Ovary (tissue), 3 donors: ENCODE results near the gene SEC16A.

ENCODE experiments used
- EP300 ChIP-seq: sonication (generic); formaldehyde crosslinking; IDR thresholded peaks from one replicate; pipeline ENCODE4 v1.6.1; 2017; ENCODE audit warnings: antibody characterized with exemption
- POLR2A ChIP-seq: fragments of 450-650 bp; IDR thresholded peaks from one replicate; pipeline ENCODE4 v1.6.1; 2017; ENCODE audit warnings: antibody characterized with exemption, mild to moderate bottlenecking, moderate library complexity
- TF ChIP-seq, protein P1 (sequence below), 3 donors: fragments of 450-650 bp in 2 of 3; fragments of 200-600 bp in 1 of 3; IDR thresholded peaks; one replicate each; pipeline versions ENCODE4 v1.5.1 to v1.8.0; 2016 to 2022; ENCODE audit warnings: antibody characterized with exemption in 3 of 3, mild to moderate bottlenecking in 1 of 3
- donor health status: DM: no; HTN: no; CAD: no.

DNA sequence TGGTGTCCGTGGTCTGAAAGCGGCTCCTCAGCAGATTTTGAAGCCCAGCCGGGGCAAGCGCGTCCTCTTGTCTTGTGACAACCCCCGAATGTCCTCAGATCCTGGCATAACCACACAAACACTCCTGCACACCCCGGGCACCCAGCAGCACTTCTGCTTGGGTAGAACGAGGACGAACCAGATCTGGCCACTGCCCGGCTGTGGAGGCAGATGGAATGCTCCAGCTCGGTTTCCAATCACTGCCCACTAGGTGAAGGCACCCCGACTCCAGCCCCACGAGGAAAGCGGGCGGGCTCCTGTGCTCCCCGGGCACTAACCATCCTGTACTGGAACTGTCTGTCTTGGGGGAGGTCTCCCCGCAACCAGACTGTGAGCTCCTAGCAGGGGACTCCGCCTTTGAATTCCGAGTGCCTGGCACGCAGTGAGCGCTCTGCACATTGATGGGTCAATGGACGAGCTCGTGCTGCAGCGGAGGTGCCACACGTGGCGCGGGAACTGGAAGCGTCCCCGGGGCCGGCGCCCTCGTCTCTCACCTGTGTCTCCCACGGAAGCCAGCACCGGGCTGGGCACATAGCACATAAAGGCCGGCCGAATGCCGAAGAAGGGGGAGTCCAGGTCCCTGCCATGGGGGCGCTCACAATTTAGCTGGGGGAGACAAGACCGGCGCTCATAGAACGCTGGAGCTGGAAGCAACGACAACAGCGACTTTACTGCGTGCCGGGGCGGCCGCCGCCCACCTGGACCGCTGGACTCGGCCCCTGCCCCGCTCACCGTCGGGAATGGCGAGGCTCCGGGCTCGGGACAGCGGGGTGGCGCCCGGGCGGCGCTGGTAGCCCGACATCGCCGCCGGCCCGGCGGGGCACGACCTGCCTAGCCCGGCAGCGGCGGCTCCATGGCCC is 73.0 kb downstream of the SEC16A start:
- TF ChIP-seq, protein P1, sequence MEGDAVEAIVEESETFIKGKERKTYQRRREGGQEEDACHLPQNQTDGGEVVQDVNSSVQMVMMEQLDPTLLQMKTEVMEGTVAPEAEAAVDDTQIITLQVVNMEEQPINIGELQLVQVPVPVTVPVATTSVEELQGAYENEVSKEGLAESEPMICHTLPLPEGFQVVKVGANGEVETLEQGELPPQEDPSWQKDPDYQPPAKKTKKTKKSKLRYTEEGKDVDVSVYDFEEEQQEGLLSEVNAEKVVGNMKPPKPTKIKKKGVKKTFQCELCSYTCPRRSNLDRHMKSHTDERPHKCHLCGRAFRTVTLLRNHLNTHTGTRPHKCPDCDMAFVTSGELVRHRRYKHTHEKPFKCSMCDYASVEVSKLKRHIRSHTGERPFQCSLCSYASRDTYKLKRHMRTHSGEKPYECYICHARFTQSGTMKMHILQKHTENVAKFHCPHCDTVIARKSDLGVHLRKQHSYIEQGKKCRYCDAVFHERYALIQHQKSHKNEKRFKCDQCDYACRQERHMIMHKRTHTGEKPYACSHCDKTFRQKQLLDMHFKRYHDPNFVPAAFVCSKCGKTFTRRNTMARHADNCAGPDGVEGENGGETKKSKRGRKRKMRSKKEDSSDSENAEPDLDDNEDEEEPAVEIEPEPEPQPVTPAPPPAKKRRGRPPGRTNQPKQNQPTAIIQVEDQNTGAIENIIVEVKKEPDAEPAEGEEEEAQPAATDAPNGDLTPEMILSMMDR (IDR thresholded peaks at IDR 0.05) = no peak
- TF ChIP-seq POLR2A (no peak), EP300 (no peak)
